ENCODE results near the gene SEMA5B. TPM values are rescaled to one million over a fixed set of nuclear protein-coding genes. Genes with fewer than 3 reads are reported as not detected.

Gene SEMA5B
- total RNA-seq, 2 experiments from 2014 or later, result 0.22 TPM; not detected in 1

DNA sequence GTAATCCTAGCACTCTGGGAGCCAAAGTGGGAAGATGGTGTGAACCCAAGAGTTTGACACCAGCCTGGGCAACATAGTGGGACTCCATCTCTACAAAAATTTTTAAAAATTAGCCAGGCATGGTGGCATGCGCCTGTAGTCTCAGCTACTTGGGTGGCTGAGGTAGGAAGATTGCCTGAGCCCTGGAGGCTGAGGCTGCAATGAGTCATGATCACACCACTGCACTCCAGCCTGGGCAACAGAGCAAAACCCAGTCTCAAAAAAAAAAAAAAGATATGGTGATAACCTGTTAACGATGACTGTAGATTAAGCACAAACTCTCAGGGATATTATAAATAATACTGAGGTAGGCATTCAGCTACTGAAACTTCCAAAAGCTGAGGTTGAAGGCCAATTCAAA lies 125.2 kb downstream of the SEMA5B start:
- no peaks in the 10 kb centered on the region for H3K9me3 Mint-ChIP-seq
- H3K27me3 Mint-ChIP-seq, result peaks cover 9% of the 10 kb centered on the region
- H3K27ac ChIP-seq (ENCODE audit: low read depth in 1 of 2, low read length in 2 of 2), result no peak overlapping the region
- no peaks in the 10 kb centered on the region for H3K36me3 ChIP-seq (ENCODE audit: insufficient read depth, low read length)
- no peaks in the 10 kb centered on the region for H3K9me3 ChIP-seq (ENCODE audit: control insufficient read depth in 1 of 2, insufficient read depth in 1 of 2, low read length in 2 of 2)
- H3K4me1 ChIP-seq (ENCODE audit: insufficient read depth, low read length), result no peaks in the 10 kb centered on the region
- no peaks in the 10 kb centered on the region for H3K4me1 Mint-ChIP-seq (ENCODE audit: low read depth)
- ChIA-PET CTCF (no interaction called here), POLR2A (interaction anchor here (0.7 kb wide), 1 partner anchor 79 kb away, joined by 3 read pairs; no protein-coding TSS in a partner anchor)
- no peak overlapping the region for H3K27ac Mint-ChIP-seq
- H3K4me3 Mint-ChIP-seq, result no peak overlapping the region
- no peak overlapping the region for H3K4me3 ChIP-seq (ENCODE audit: low read length)
- no peak for DNase-seq
- H3K36me3 Mint-ChIP-seq (ENCODE audit: low read depth), result no peaks in the 10 kb centered on the region
- no peak for ATAC-seq (ENCODE audit: poor library complexity)
- peaks cover 0 to 8% of the 10 kb centered on the region in 2 experiments for H3K27me3 ChIP-seq (ENCODE audit: control insufficient read depth in 1 of 2, insufficient read depth in 2 of 2, low read length in 2 of 2)
- intact Hi-C loops (cut with DNase I, micrococcal nuclease), result no loop called here
- TF ChIP-seq, protein P1, sequence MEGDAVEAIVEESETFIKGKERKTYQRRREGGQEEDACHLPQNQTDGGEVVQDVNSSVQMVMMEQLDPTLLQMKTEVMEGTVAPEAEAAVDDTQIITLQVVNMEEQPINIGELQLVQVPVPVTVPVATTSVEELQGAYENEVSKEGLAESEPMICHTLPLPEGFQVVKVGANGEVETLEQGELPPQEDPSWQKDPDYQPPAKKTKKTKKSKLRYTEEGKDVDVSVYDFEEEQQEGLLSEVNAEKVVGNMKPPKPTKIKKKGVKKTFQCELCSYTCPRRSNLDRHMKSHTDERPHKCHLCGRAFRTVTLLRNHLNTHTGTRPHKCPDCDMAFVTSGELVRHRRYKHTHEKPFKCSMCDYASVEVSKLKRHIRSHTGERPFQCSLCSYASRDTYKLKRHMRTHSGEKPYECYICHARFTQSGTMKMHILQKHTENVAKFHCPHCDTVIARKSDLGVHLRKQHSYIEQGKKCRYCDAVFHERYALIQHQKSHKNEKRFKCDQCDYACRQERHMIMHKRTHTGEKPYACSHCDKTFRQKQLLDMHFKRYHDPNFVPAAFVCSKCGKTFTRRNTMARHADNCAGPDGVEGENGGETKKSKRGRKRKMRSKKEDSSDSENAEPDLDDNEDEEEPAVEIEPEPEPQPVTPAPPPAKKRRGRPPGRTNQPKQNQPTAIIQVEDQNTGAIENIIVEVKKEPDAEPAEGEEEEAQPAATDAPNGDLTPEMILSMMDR (IDR thresholded peaks at IDR 0.05), result no peak

DNA sequence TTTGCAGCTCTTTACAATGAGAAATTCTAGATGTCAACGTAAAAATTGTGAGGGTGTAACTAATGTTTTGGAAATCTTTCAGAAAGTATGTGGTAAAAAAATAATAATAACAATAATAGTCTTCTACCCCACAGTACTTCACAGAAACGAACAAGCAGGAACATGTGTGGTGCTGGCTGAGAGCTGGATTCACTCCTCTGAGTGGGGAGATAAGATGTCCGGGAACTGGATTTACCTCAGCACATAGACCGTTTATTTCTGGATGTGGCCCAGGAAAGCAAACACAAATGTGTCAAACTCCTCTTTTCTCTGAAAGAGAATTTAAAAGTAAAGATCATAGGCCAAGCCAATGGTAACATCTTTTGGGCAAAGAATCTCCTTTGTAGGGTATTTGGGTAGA lies 129.3 kb downstream of the SEMA5B start:
- H3K4me3 ChIP-seq (ENCODE audit: low read length), result no peak overlapping the region
- H3K9me3 Mint-ChIP-seq, result no peaks in the 10 kb centered on the region
- H3K27me3 ChIP-seq (ENCODE audit: control insufficient read depth in 1 of 2, insufficient read depth in 2 of 2, low read length in 2 of 2), result peaks cover 0 to 8% of the 10 kb centered on the region in 2 experiments
- no peak overlapping the region for H3K4me3 Mint-ChIP-seq
- peaks cover 9% of the 10 kb centered on the region for H3K27me3 Mint-ChIP-seq
- peaks cover 3% of the 10 kb centered on the region for H3K4me1 Mint-ChIP-seq (ENCODE audit: low read depth)
- intact Hi-C loops (cut with DNase I, micrococcal nuclease), result no loop called here
- ATAC-seq (ENCODE audit: poor library complexity), result no peak
- H3K9me3 ChIP-seq (ENCODE audit: control insufficient read depth in 1 of 2, insufficient read depth in 1 of 2, low read length in 2 of 2), result no peaks in the 10 kb centered on the region
- peaks cover 3% of the 10 kb centered on the region for H3K4me1 ChIP-seq (ENCODE audit: insufficient read depth, low read length)
- TF ChIP-seq, protein P1 (IDR thresholded peaks at IDR 0.05), result no peak
- no peak for DNase-seq
- no peaks in the 10 kb centered on the region for H3K36me3 Mint-ChIP-seq (ENCODE audit: low read depth)
- H3K27ac ChIP-seq (ENCODE audit: low read depth in 1 of 2, low read length in 2 of 2), result no peak overlapping the region
- no peak overlapping the region for H3K27ac Mint-ChIP-seq
- no peaks in the 10 kb centered on the region for H3K36me3 ChIP-seq (ENCODE audit: insufficient read depth, low read length)
- POLR2A ChIA-PET, result no interaction called here
- CTCF ChIA-PET, result no interaction called here

DNA sequence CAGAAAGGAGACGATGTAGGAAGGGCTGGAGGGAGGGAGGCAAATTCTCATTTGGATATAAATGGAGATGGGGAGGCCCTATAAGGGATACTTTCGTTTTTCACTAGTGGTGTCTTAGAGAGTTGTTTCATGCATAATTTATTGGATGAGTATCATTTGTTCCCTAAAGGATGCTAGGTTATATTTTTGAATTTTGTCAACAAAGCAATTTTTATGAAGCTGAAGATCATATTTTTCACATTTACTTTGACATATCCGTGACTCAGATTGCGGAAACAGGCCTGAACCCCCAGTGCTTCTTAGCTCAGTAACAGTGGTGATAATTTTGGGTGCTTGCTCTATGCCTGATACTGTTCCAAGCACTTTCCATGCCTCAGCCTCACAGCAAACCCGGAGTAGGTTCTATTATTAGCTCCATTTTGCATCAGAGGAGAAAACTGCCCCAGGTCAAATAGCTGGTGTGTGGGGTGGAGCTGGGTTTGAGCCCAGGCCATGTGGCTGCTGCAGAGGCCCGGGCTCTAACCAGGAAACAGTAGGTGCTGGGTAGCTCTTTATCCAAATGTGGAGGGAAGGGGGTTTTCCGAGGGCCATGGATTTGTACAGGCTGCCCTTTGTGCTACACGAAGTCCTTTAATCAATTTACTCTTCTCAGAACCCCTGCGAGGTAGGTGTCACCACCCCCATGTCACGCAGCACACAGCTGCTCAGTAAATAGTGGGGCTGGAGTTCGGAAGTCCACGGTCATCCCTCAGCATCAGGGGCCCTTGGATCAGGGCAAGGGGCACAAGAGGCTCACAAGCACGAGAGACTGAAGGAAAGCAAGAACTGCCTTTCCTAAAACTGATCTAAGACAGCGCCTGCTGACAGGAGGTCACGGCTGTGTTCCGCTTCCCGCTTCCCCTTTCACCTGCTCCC lies 133.6 kb downstream of the SEMA5B start:
- no peak overlapping the region for H3K27ac Mint-ChIP-seq
- no peak overlapping the region for H3K27ac ChIP-seq (ENCODE audit: low read depth in 1 of 2, low read length in 2 of 2)
- no peak for ATAC-seq (ENCODE audit: poor library complexity)
- ChIA-PET POLR2A (no interaction called here), CTCF (no interaction called here)
- H3K4me1 ChIP-seq (ENCODE audit: insufficient read depth, low read length), result peaks cover 4% of the 10 kb centered on the region
- no peak overlapping the region for H3K4me3 ChIP-seq (ENCODE audit: low read length)
- intact Hi-C loops (cut with DNase I, micrococcal nuclease), result no loop called here
- peaks cover 0 to 3% of the 10 kb centered on the region in 2 experiments for H3K27me3 ChIP-seq (ENCODE audit: control insufficient read depth in 1 of 2, insufficient read depth in 2 of 2, low read length in 2 of 2)
- H3K4me3 Mint-ChIP-seq, result no peak overlapping the region
- peaks cover 8% of the 10 kb centered on the region for H3K4me1 Mint-ChIP-seq (ENCODE audit: low read depth)
- no peaks in the 10 kb centered on the region for H3K36me3 Mint-ChIP-seq (ENCODE audit: low read depth)
- peaks cover 8% of the 10 kb centered on the region for H3K27me3 Mint-ChIP-seq
- H3K36me3 ChIP-seq (ENCODE audit: insufficient read depth, low read length), result no peaks in the 10 kb centered on the region
- no peaks in the 10 kb centered on the region for H3K9me3 ChIP-seq (ENCODE audit: control insufficient read depth in 1 of 2, insufficient read depth in 1 of 2, low read length in 2 of 2)
- DNase-seq, result no peak
- H3K9me3 Mint-ChIP-seq, result no peaks in the 10 kb centered on the region
- TF ChIP-seq, protein P1 (IDR thresholded peaks at IDR 0.05), result no peak
